Measurements from ENCODE around the gene ATP1A1. TPM values are rescaled to one million over a fixed set of nuclear protein-coding genes. Genes with fewer than 3 reads are reported as not detected.

The ATP1A1 gene
- total RNA-seq, 1 experiment from 2014 or later = 286 TPM

GRCh38 chr1:116418091-116418830 lies 45.2 kb downstream of the ATP1A1 start (continued):
- peak; percentile 64 for TF ChIP-seq PRDM15 (CRISPR knock-in tag; IDR thresholded peaks at IDR 0.05)
- TF ChIP-seq CREB1 (CRISPR knock-in tag; IDR thresholded peaks at IDR 0.05) = 0 out of 2 replicates have a peak, but pooled peaks have one; percentile 59
- TF ChIP-seq MYBL2 (CRISPR knock-in tag; IDR thresholded peaks at IDR 0.05) = no peak

- H3K4me1 Mint-ChIP-seq = peaks cover 26% of the 10 kb centered on the region
- POLR2A ChIA-PET = no interaction called here
- TF ChIP-seq ESRRA (CRISPR knock-in tag; IDR thresholded peaks at IDR 0.05; ENCODE audit: borderline replicate concordance) (no peak), ZNF281 (CRISPR knock-in tag; IDR thresholded peaks at IDR 0.05) (no peak), JAZF1 (CRISPR knock-in tag; IDR thresholded peaks at IDR 0.05) (no peak), ZNF121 (CRISPR knock-in tag; IDR thresholded peaks at IDR 0.05) (no peak), ZNF219 (CRISPR knock-in tag; IDR thresholded peaks at IDR 0.05; ENCODE audit: borderline replicate concordance) (no peak), SMAD4 (CRISPR knock-in tag; IDR thresholded peaks at IDR 0.05) (no peak), ATF1 (CRISPR knock-in tag; IDR thresholded peaks at IDR 0.05) (no peak)
- H3K36me3 Mint-ChIP-seq = no peaks in the 10 kb centered on the region
- no peak for DNase-seq (ENCODE audit: low spot score)
- no peak overlapping the region for H3K4me3 Mint-ChIP-seq
- no peaks in the 10 kb centered on the region for H3K9me3 Mint-ChIP-seq
- no peak overlapping the region for H3K27ac Mint-ChIP-seq
- peaks cover 7% of the 10 kb centered on the region for H3K27me3 Mint-ChIP-seq (ENCODE audit: low read depth)
- CTCF ChIA-PET = interaction anchor here (1.0 to 1.4 kb wide), 3 partner anchors 65 to 282 kb away, joined by 3 to 7 read pairs (median 7); no protein-coding TSS in a partner anchor
- no peak for ATAC-seq
Observed at GRCh38 chr1:116420417-116421200, 47.6 kb downstream of the ATP1A1 start.

- ChIA-PET POLR2A (no interaction called here), CTCF (interaction anchor here (1.1 to 2.0 kb wide), 2 partner anchors 61 to 75 kb away, joined by 3 to 6 read pairs; no protein-coding TSS in a partner anchor)
- H3K9me3 Mint-ChIP-seq = no peaks in the 10 kb centered on the region
- DNase-seq (ENCODE audit: low spot score) (no peak), ATAC-seq (no peak)
- H3K4me3 Mint-ChIP-seq = no peak overlapping the region
- no peaks in the 10 kb centered on the region for H3K36me3 Mint-ChIP-seq
- H3K27me3 Mint-ChIP-seq (ENCODE audit: low read depth) = peaks cover 4% of the 10 kb centered on the region; the same call in 1 of the 2 replicates
- H3K4me1 Mint-ChIP-seq = no peaks in the 10 kb centered on the region
- no peak overlapping the region for H3K27ac Mint-ChIP-seq
- TF ChIP-seq TEAD1 (CRISPR knock-in tag; IDR thresholded peaks at IDR 0.05) (no peak), EMX1 (CRISPR knock-in tag; IDR thresholded peaks at IDR 0.05) (no peak), CREM (CRISPR knock-in tag; IDR thresholded peaks at IDR 0.05) (no peak), PRDM15 (CRISPR knock-in tag; IDR thresholded peaks at IDR 0.05) (no peak), ZNF138 (CRISPR knock-in tag; conservative IDR thresholded peaks at IDR 0.05) (no peak), MLX (CRISPR knock-in tag; IDR thresholded peaks at IDR 0.05) (no peak), ZNF416 (CRISPR knock-in tag; IDR thresholded peaks at IDR 0.05) (no peak), PRRX2 (CRISPR knock-in tag; IDR thresholded peaks at IDR 0.05) (no peak), ATF6 (CRISPR knock-in tag; IDR thresholded peaks at IDR 0.05) (no peak)
Observed at GRCh38 chr1:116424438-116424837, 51.4 kb downstream of the ATP1A1 start.
